GM12891 (cell line): ENCODE measurements around the gene XCR1.

Experiments used
- PAX5 ChIP-seq: IDR thresholded peaks from 2 replicates; pipeline ENCODE4 v1.6.1; 2011; ENCODE audit warnings: low read length, moderate library complexity, mild to moderate bottlenecking; ENCODE audit not compliant: insufficient read depth, severe bottlenecking
- POLR2A ChIP-seq: IDR thresholded peaks from 2 replicates; pipeline ENCODE4 v1.6.1; 2011; ENCODE audit warnings: low read depth, low read length, control low read depth
- POLR2AphosphoS5 ChIP-seq: IDR thresholded peaks from 2 replicates; pipeline ENCODE4 v1.6.1; 2011; ENCODE audit warnings: low read depth, low read length, control low read depth
- POU2F2 ChIP-seq: IDR thresholded peaks from 2 replicates; pipeline ENCODE4 v1.6.1; 2011; ENCODE audit warnings: low read depth, mild to moderate bottlenecking, control low read depth, low read length, moderate library complexity
- SPI1 ChIP-seq: IDR thresholded peaks from 2 replicates; pipeline ENCODE4 v1.6.1; 2011; ENCODE audit warnings: low read depth, low read length, control low read depth
- TAF1 ChIP-seq: IDR thresholded peaks from 2 replicates; pipeline ENCODE4 v1.6.1; 2011; ENCODE audit warnings: low read depth, low read length, control low read depth

DNA sequence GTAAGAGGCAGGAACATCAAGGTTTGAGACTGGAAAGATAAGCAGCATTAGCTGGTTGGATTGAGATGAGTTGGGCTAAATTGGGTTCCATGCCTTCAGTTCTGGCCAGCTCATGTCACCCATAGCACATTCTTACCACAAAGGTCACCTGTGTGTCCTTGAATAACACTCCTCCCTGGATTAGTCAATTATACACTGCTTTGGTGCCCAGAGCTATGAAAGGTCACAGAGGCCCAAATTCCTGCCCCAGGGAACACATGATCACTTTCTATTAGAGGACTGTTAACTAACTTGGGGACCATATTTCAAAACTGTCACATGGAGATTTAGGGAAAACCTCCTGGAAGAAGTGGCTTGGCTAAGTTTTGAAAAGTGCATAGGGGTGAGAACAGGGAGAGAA lies 40.1 kb upstream of the XCR1 start:
- TF ChIP-seq POLR2A = no peak
- TF ChIP-seq POLR2AphosphoS5 = no peak
- no peak for TF ChIP-seq SPI1
- TF ChIP-seq POU2F2 = no peak
- TF ChIP-seq PAX5 = no peak
- TF ChIP-seq TAF1 = no peak
